Hepatic stellate cell (primary cell): ENCODE measurements around the gene PIGC.
A peak's percentile ranks its signal among the peaks of the same experiment; 100 is the strongest.
"Not testable (repeated sequence)": the region's sequence is repeated elsewhere in the genome, so short reads cannot be mapped to it uniquely, and the experiment has no call there.

Source experiments
- DNase-seq: peaks from one replicate; pipeline ENCODE4 v3.0.0; 2011; ENCODE audit warnings: low spot score

Gene PIGC

GRCh38 chr1:172466795-172467407, 23.0 kb upstream of the PIGC start:
- DNase-seq, result no peak

DNA sequence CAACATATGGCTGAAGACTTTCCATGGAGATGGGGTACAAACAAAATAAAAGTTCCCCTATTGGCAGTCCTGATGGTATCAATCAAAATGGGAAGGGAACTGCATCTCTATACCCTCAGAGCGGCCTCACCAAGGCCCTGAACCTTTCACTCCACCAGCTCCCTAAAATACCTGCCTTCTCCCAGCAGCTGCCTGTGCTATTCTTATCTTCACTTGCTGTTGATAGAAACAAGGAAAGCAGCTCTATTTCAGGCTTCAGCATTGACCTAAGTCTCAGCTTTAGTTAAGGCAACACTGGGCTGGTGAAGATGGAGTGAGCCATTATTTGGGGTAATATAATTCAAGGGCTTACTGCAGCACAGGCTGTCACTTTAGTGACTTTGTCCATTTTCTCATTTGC, 21.7 kb upstream of the PIGC start:
- DNase-seq, result no peak

DNA sequence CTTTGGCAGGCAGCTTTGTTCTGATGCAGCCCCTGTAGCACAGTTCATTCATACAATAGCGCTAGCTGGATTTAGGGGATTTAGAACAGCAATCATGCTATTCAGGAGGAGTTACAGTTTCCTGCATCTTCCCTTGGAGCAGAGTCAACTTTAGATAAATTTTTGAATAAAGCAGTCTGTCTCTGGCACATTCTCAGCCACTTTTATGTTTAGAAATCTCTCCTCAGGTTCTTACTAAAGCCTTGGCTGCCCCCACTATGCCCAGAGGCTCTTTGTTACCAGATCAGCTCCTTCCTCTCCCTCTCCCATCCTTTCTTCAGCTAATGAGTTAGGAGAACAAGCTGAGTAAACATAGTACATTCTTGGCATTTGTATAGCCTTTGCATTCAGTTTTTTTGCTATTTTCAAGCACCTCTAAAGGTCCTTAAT, 17.0 kb upstream of the PIGC start:
- no peak for DNase-seq

DNA sequence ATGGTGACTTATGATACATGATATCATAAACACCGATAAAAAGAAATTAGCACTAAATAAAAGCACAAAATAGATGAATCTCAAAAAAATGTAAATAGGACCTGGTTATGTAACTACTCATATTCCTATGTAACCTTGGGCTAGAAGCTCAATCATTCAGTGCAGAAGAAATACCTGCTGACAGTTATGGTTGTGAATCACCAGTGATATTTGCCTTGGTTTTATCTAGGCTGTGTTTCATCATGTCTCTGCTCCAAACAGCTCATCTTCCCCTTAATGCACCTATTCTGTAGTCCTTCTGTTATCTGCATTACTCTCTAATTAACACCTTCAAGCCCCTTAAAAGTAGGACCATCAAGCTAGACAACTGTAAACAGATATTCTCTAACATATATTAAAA, 16.3 kb upstream of the PIGC start:
- DNase-seq, result no peak

DNA sequence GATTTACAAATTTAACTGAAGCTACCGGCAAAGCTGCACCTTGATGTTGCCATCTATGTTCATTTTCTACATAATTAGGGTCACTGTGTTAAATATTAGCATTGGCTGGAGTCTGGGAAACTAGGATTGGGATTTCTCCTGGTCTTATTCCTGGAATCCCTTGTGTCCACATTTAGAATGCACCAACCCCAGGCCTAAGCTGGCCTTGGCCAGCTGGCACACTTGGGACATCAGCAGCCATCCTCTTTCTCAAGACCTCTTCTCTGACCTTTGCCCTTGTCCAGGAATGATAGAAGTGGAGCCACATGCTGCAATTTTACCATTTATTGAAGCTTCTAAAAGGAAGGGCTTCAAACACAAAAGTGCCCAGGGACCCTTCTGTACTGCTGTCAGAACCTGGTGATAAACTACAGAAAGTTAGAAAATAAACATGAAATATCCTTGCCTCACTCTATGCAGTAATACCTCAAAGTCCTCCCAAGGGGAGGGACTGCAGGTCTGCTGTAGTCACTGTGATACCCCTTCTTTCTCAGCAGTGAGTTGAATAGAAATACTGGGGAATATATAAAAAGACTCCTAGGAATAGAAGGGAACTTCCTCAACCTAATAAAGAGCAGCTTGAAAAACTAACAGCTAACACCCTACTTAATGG, 13.7 kb upstream of the PIGC start:
- DNase-seq, result no peak

GRCh38 chr1:172456344-172456769, 12.5 kb upstream of the PIGC start:
- DNase-seq, result no peak

DNA sequence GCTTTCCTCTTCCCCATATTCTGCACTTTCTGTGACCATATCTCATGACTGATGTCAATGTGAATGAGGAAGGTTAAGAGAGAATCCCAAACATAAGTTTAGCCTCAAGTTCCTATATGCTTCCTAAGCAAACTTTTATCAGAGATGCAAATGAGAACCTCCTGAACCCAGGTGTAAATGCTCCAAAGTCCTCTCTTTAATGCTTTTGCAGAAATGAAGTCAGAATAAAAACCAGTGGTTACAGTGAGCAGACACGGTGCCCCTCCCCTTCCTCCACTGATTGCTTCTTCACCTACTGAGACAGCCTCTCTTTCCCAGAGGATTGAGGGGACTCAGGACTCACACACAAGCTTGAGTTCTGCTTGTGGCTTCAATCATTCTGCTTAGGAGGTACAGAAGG, 11.6 kb upstream of the PIGC start:
- no peak for DNase-seq

- no peak for DNase-seq
These were observed 9.7 kb upstream of the PIGC start for GRCh38 chr1:172453607-172454006.

DNA sequence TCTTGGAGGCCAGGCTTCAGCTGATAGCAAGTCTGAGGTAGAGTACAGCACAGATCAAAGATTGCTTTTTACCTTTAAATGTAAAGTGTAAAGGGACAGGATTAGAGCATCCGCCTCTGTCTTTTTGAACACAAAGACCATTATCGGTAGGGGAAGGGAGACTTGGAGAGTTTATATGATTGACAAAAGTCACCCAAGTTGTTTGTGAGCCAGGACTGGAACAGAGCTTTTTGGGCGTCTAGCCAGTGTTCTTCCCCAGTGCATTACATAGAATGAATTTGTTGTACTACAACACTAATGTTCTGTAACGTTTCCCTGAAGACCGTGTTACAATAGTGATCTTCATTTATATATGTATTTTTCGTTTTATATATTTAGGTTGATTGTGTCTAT, 9.3 kb upstream of the PIGC start:
- DNase-seq, result no peak

- no peak for DNase-seq
These were observed 8.8 kb upstream of the PIGC start for GRCh38 chr1:172452536-172453152.

GRCh38 chr1:172451002-172451443, 7.2 kb upstream of the PIGC start:
- peak; percentile 16 for DNase-seq

DNA sequence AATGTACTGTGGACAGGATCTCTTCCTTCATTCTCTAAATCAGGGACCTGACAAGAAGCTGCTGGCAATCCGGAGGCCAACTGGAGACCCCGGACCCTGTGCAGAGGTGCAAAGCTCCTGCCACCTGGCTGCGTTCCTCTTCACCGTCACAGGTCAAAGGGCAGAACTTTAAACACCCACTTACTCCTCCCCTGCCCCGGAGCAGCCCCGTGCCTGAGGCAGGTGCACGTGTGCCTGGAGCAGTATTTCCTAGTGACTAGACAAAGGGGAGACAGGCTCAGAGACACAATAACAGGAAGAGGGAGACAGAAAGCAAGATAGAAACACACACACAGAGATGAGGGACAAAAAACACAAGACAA, 6.6 kb upstream of the PIGC start:
- DNase-seq, result no peak

DNA sequence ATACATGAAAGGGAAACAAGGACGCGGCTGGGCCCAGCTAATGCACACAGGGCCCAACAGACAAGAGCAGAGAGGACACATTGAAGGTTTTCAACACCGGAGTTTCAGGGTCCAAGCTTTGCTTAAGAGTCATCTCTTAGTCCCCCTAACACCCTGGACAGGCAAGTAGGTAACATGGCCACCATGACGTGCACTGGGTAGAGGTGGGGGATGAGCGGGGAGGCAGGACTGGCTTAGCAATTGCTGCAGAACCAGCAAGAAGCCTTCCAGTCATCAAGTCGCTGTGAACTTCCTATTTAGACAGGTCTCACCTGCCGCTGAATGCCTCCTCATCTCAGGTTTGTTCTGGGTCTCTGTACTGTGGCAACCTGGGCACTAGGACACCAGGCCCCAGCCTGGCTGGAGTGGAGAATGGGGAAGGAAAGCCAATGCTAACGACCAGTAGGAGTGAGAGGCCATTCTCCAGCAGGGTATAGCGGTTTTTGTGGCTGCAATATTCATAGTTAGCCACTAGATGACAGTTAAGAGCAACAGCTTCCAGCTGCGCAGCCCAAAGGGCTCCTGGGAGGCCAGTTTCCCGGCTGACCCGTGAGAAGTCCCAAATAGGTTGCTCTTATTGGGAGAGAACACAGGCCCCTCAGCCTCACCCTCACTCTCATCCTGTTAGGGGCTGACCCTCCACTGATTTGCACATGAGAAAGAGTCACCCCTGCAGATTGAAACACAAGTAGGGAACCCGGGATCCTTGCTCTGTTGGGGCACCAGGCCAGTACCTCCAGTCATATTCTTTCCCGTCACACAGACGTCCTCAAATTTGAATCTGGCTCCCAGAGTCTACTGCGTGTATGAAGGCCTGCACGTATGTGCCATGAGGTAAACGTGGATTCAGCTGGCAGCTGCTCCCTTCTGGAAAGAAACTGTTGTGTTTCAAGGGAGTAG, 6.0 kb upstream of the PIGC start:
- DNase-seq, result peak; percentile 69

- no peak for DNase-seq
These were observed 5.2 kb upstream of the PIGC start for GRCh38 chr1:172448995-172449584.

- no peak for DNase-seq
These were observed 3.8 kb upstream of the PIGC start for GRCh38 chr1:172447641-172448040.

DNA sequence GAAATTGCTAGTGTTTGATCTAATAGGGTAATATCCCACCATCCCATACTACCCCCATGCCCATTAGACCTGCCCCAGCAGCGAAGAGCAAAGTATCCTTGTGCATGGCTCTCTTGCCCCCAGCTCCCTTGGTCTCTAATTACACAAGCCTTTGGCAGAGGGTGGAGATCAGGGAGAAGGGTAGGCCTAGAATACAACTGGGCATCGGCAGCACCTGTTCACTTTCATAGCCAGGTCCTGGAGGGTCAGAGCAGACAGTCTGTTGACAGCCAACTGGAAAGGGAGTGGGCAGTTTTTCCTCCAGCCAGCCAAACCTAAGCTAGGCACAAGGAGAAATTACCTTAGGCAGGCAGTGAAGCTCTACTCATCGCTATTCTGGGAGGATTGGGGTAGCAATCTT, 2.7 kb upstream of the PIGC start:
- no peak for DNase-seq

DNA sequence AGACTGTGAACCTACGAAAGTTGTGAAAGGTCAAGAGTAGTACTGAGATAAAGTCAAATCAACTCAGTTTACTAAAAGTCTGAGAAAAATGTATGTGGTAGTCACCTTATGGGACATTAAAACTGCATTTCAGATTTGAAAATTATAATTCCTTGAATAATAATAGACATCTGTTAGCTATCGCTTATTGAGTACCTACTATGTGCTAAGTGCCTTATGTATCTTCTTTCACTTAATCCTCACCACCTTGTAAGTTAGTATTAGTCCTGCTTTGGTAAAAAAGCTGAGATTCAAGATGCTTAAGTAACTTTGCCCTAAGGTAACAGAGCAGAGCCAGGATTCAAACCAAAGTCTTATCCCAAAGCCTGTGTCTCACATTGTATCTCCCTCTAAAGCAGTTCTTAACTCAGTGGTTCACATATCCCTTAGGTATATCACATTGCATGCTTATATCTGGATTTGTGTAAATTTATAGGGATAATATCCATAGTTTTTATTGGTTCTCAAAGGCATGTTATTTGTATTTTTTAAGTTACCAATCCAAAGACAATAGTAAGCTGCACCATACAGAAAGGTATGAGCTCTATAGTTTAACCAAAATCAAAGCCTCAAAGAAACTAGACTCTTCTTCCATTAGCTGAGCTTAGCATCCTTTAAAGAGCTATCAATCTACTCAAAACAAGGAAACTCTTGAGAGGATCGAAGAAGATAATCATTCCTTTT, 865 bp downstream of the PIGC start:
- no peak for DNase-seq

DNA sequence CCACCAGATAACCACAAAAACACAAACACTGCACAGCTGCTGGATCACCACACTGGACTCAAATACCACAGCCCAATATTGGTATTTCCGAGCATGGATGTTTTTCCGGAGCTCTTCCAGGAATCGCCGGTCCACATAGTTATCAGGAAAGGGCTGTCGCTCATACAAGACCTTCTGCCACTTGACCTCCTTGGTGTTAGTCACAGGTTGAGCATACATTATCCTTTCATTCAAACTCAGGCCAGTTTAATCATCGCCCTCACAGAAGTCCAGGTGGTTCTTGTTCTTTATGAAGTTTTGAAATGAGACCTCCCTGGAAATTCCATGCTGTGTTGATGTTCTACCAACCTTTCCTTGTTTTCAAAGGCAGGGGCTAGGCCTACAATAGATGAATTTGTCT, 1.5 kb downstream of the PIGC start:
- DNase-seq, result no peak

- DNase-seq, result not testable (repeated sequence)
These were observed 6.7 kb downstream of the PIGC start for GRCh38 chr1:172437183-172437582.

GRCh38 chr1:172431721-172432192, 12.1 kb downstream of the PIGC start:
- DNase-seq, result no peak

GRCh38 chr1:172431204-172431603, 12.7 kb downstream of the PIGC start:
- no peak for DNase-seq

- DNase-seq, result no peak
These were observed 13.8 kb downstream of the PIGC start for GRCh38 chr1:172430128-172430454.
